GM21529 (cell line): ENCODE measurements around the gene ZNF280B.
"Not testable (repeated sequence)": the region's sequence is repeated elsewhere in the genome, so short reads cannot be mapped to it uniquely, and the experiment has no call there.

Source experiments
- ATAC-seq: cut with Tn5 transposase; IDR thresholded peaks from one replicate; pipeline ENCODE4 v1.9.1; 2021; ENCODE audit not compliant: unreplicated experiment

ZNF280B gene

DNA sequence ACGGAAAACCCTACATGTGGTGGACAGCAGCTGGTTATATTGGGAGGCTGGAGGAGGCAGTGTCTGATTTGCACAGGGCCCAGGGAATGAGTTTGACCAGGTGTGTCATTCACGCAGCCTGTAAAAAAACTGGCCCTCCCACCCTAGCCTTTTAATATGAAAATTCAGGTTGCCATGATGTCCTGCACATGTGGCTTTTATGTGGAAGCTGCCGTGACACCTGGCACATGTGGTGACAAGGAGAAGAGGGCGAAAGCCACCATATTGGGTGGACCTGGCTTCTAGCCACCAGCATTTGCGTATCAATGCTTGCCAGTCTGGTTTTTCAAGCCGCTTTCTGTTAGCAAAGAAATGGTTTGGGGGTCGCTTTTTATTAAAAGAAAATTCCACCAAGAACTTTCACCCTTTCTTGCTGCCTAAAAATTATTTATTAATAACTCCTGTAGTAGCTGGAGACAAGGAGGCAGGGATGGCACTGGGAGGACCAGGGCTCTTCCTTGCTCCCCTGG is 43.4 kb downstream of the ZNF280B start:
- ATAC-seq: no peak

GRCh38 chr22:22464541-22465054 is 43.9 kb downstream of the ZNF280B start:
- no peak for ATAC-seq

GRCh38 chr22:22463855-22464540 is 44.5 kb downstream of the ZNF280B start:
- no peak for ATAC-seq

GRCh38 chr22:22462813-22463567 is 45.6 kb downstream of the ZNF280B start:
- ATAC-seq: no peak

GRCh38 chr22:22461583-22461982 is 47.0 kb downstream of the ZNF280B start:
- ATAC-seq: no peak

DNA sequence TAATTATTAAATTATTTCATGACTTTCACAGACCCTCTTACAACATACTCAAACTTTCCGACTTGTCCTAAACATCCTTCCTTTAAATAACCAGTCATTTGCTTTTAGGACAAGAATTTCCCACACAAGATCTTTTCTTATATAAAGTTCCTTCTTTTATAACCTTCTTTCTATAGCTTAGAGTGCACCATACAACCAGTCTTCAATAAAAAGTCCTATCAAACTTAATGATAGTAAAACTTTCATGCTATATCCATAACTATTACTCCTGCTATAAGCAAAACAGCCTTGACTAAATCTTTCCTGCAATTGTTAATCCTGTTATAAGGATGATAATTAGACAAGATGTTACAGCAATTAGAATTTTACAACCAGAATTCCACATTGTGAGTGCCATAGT is 47.4 kb downstream of the ZNF280B start:
- ATAC-seq: no peak

- no peak for ATAC-seq
These were observed 47.9 kb downstream of the ZNF280B start for GRCh38 chr22:22460635-22461034.

DNA sequence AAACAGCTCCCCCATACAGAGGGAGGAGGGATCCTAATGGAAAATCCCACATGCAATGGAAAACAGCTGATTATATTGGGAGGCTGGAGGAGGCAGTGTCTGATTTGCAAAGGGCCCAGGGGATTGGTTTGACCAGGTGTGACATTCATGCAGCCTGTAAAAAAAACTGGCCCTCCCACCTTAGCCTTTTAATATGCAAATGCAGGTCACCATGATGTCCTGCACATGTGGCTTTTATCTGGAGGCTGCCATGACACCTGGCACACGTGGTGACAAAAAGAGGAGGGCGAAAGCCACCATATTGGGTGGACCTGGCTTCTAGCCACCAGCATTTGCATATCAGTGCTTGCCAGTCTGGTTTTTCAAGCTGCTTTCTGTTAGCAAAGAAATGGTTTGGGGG is 48.5 kb downstream of the ZNF280B start:
- ATAC-seq: no peak

DNA sequence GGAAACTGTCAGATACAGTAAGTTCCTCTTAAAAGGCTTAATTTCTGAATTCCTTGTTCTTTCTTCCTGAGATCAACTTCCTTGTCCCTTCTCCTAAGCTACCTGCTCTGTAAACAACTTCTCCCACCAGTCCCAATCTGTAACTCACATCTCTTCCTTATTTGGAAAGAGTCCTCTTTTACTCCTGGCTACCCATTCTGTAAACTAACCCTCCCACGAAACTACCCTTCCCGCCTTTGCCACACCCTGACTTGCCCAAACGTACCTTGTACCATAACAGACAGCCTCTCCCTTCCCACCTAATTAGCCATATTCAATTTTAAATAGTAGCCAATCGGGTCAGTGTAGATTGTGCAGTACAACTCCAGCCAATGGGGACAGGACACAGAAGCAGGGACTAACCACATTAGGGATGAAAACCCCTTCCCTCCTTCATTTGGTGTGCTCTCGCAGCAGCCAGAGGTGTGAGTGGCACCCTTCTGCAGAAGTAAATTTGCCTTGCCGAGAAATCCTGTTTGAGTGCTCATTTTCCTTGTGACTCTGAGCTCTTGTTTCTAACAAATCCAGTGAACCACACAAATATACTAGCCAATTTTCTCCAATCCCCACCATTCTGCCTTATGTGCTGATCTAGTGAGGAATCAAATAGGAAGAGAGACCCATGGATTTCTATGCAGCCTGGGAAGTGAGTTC is 49.5 kb downstream of the ZNF280B start:
- ATAC-seq: no peak

GRCh38 chr22:22458387-22458786 is 50.2 kb downstream of the ZNF280B start:
- no peak for ATAC-seq

- ATAC-seq: no peak
These were observed 53.5 kb downstream of the ZNF280B start for GRCh38 chr22:22454997-22455396.

DNA sequence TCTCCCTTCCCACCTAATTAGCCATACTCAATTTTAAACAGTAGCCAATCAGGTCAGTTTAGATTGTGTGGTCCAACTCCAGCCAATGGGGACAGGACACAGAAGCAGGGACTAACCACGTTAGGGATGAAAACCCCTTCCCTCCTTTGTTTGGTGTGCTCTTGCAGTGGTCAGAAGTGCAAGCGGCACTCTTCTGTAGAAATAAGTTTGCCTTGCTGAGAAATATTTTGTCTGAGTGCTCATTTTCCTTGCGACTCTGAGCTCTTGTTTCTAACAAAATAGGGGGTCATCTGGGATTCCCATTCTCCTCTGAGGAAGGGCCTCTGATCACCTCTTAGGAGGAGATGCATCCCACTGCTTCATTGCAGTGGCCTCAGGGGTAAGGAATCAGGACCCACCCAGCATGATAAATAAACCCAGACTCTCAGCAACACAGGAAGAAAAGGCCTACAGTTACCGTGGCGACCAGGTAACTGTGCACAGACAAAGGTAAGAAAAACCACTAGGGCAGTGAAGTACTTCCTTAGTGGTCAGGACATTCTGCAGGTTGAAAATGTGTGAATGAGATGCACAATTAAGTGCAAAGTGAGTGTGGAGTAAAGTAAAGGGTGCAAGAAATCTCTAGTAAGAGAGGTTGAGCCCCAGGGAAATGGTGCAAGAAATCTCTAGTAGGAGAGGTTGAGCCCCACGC is 55.4 kb downstream of the ZNF280B start:
- ATAC-seq: no peak

DNA sequence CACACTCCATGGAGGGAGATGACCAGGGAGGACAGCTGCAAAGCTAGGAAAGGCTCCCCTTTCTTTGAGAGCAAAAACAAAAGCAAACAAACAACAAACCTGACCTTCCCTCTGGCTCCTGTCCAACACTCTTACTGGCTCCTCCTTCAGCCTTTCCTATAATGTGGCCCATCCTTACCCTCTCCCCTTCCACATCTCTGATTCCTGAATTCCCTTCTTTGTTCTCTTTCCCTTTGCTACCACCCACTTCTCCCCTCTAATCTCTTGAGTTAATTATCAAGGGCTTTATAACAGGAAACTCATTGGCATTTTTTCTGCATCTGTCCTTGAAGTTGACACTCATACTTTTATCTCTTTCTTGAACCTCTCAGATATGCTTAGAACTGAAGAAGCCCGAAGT is 56.3 kb downstream of the ZNF280B start:
- ATAC-seq: no peak

GRCh38 chr22:22450343-22450839 is 58.2 kb downstream of the ZNF280B start:
- ATAC-seq: peak; percentile 95

GRCh38 chr22:22449819-22450218 is 58.7 kb downstream of the ZNF280B start:
- no peak for ATAC-seq

DNA sequence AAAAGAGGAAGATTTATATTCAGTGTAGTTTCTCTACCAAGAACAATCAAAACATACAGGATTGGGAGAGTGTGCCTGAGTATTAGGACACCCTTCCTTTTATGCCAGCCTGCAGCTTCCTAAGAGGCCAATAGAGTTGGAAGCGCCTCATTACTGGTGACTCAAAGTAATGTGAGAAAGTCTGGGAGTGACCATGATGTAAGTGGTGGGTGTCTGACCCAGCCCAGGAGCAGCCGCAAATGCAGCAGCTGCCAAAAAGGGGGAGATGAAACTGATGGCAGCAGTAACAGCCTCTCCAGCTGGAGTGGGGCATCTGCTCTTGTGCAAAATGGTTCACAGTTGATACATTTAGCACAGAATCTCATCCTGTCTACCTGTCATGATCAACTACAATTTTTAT is 62.0 kb downstream of the ZNF280B start:
- no peak for ATAC-seq

DNA sequence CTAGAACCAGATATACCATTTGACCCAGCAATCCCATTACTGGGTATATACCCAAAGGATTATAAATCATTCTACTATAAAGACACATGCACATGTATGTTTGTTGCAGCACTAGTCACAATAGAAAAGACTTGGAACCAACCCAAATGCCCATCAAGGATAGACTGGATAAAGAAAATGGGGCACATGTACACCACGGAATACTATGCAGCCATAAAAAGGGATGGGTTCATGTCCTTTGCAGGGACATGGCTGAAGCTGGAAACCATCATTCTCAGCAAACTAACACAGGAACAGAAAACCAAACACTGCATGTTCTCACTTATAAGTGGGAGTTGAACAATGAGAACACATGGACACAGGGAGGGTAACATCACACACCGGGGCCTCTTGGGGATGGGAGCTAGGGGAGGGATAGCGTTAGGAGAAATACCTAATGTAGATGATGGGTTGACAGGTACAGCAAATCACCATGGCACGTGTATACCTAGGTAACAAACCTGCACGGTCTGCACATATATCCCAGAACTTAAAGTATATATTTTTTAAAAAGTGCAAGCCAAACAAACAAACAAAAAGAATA is 64.4 kb downstream of the ZNF280B start:
- ATAC-seq: not testable (repeated sequence)

DNA sequence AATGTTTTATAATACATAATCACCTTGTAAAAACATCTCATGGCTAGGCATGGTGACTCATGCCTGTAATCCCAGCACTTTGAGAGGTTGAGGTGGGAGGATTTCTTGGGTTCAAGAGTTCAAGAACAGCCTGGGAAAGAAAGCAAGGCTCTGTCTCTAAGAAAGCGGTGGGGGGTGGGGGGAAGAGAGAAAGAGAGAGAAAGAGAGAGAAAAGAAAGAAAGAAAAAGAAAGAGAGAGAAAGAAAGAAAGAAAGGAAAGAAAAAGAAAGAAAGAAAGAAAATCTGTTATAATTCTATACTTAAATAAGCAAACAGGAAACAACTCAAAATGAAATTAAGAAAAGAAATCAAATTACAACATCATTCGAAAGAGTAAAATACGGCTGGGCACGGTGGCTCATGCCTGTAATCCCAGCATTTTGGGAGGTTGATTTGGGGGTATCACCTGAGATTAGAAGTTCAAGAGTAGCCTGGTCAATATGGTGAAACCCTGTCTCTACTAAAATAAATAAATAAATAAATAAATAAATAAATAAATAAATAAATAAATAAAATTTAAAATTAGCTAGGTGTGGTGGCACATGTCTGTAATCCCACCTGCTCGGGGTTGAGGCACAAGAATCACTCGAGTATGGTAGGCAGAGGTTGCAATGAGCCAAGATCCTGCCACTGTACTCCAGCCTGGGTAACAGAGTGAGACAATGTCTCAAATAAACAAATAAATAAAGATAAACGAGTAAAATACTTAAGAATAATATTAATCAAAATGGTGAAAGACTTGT is 65.4 kb downstream of the ZNF280B start:
- ATAC-seq: no peak

GRCh38 chr22:22441626-22442025 is 66.9 kb downstream of the ZNF280B start:
- ATAC-seq: not testable (repeated sequence)

DNA sequence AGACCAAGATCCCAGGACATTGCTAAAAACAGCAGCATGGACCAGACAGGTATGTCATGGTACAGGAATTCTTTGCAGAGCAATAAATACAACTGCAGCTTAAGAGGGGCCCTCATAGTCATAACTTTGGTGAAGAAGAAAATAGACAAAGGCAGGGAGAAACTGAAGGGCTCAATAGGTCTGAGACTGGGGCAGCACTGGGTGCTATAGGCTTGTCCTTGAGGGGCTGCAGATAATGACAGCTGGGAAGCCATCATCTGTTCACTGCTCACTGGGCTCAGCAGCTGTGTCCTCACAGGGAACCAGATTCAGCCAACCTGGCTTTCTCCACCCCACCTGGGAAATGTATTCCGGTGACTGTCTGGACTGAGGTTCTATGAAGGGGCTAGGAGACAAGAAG is 68.4 kb downstream of the ZNF280B start:
- no peak for ATAC-seq
